Measurements from ENCODE around the gene DUSP10. TPM values are rescaled to one million over a fixed set of nuclear protein-coding genes. Genes with fewer than 3 reads are reported as not detected.
A peak's percentile ranks its signal among the peaks of the same experiment; 100 is the strongest.

The DUSP10 gene
- total RNA-seq, 6 donors from 2014 or later = 7.7 to 13.7 (median 11.9) TPM

GRCh38 chr1:221768444-221769066 lies 26.7 kb upstream of the DUSP10 start:
- DNase-seq (no peak), ATAC-seq (ENCODE audit: low FRiP score in 2 of 2) (no peak)
- Histone ChIP-seq H3K4me3 (no peak overlapping the region), H3K27me3 (no peaks in the 10 kb centered on the region), H3K27ac (no peak overlapping the region), H3K4me1 (peaks cover 0 to 10% (median 2%) of the 10 kb centered on the region in 4 donors), H3K36me3 (no peaks in the 10 kb centered on the region), H3K9me3 (no peaks in the 10 kb centered on the region)
- peak in 2 of 6 experiments; percentile 32 to 34 for TF ChIP-seq CTCF (IDR thresholded peaks at IDR 0.05)
- no peak for TF ChIP-seq EP300 (IDR thresholded peaks at IDR 0.05)
- no peak for TF ChIP-seq POLR2A (IDR thresholded peaks at IDR 0.05)
- no peak for TF ChIP-seq POLR2AphosphoS5 (IDR thresholded peaks at IDR 0.05)
- WGBS, 2 donors = 72 to 75% methylated on average over 5 of the region's 5 CpGs

GRCh38 chr1:221766210-221766609 lies 24.3 kb upstream of the DUSP10 start:
- TF ChIP-seq CTCF (IDR thresholded peaks at IDR 0.05) = no peak
- no peak for TF ChIP-seq EP300 (IDR thresholded peaks at IDR 0.05)
- no peak for TF ChIP-seq POLR2AphosphoS5 (IDR thresholded peaks at IDR 0.05)
- no peak for TF ChIP-seq POLR2A (IDR thresholded peaks at IDR 0.05)
- 0 to 14% methylated on average over 1 of the region's 1 CpG for WGBS, 2 donors
- DNase-seq = no peak

GRCh38 chr1:221765527-221765926 lies 23.6 kb upstream of the DUSP10 start:
- TF ChIP-seq EP300 (IDR thresholded peaks at IDR 0.05) (no peak), POLR2AphosphoS5 (IDR thresholded peaks at IDR 0.05) (no peak), CTCF (IDR thresholded peaks at IDR 0.05) (no peak), POLR2A (IDR thresholded peaks at IDR 0.05) (no peak)
- ATAC-seq (ENCODE audit: low FRiP score in 2 of 2) (no peak), DNase-seq (no peak)
- 25 to 39% methylated on average over 2 of the region's 2 CpGs for WGBS, 2 donors
- Histone ChIP-seq H3K27me3 (no peaks in the 10 kb centered on the region), H3K9me3 (no peaks in the 10 kb centered on the region), H3K27ac (no peak overlapping the region), H3K36me3 (no peaks in the 10 kb centered on the region), H3K4me1 (peaks cover 0 to 10% (median 2%) of the 10 kb centered on the region in 4 donors), H3K4me3 (no peak overlapping the region)

More at GRCh38 chr1:221766210-221766609, 24.3 kb upstream of the DUSP10 start:
- no peak overlapping the region for H3K4me3 ChIP-seq
- H3K36me3 ChIP-seq = no peaks in the 10 kb centered on the region
- no peak overlapping the region for H3K27ac ChIP-seq
- peaks cover 0 to 10% (median 2%) of the 10 kb centered on the region in 4 donors for H3K4me1 ChIP-seq
- no peaks in the 10 kb centered on the region for H3K9me3 ChIP-seq
- no peak for ATAC-seq (ENCODE audit: low FRiP score in 2 of 2)
- no peaks in the 10 kb centered on the region for H3K27me3 ChIP-seq

GRCh38 chr1:221762121-221762520 lies 20.2 kb upstream of the DUSP10 start:
- H3K27ac ChIP-seq = no peak overlapping the region
- WGBS, 2 donors = 77 to 85% methylated on average over 2 of the region's 2 CpGs
- no peak overlapping the region for H3K4me3 ChIP-seq
- TF ChIP-seq POLR2A (IDR thresholded peaks at IDR 0.05) (no peak), CTCF (IDR thresholded peaks at IDR 0.05) (no peak), EP300 (IDR thresholded peaks at IDR 0.05) (no peak), POLR2AphosphoS5 (IDR thresholded peaks at IDR 0.05) (no peak)
- H3K9me3 ChIP-seq = no peaks in the 10 kb centered on the region
- H3K4me1 ChIP-seq = no peaks in the 10 kb centered on the region
- ATAC-seq (ENCODE audit: low FRiP score in 2 of 2) (no peak), DNase-seq (no peak)
- H3K36me3 ChIP-seq = no peaks in the 10 kb centered on the region
- H3K27me3 ChIP-seq = no peaks in the 10 kb centered on the region
